ENCODE data around the gene NKX3-2.
A peak's percentile ranks its signal among the peaks of the same experiment; 100 is the strongest.
"Not testable (repeated sequence)": the region's sequence is repeated elsewhere in the genome, so short reads cannot be mapped to it uniquely, and the experiment has no call there.

Gene NKX3-2

GRCh38 chr4:13543839-13544605 lies at the start of gene NKX3-2:
NKX3-2 (minus strand) TSS chr4:13544508; CDS start chr4:13544414, 94 bp downstream.
- DNase-seq = no peak

GRCh38 chr4:13592220-13592619 lies 47.9 kb upstream of the NKX3-2 start:
- DNase-seq = no peak

- no peak for DNase-seq
Observed at GRCh38 chr4:13590766-13591165, 46.5 kb upstream of the NKX3-2 start.

GRCh38 chr4:13588954-13589353 lies 44.6 kb upstream of the NKX3-2 start:
- no peak for DNase-seq

- DNase-seq = no peak
Observed at GRCh38 chr4:13584481-13584880, 40.2 kb upstream of the NKX3-2 start.

GRCh38 chr4:13580036-13580435 lies 35.7 kb upstream of the NKX3-2 start:
- no peak for DNase-seq

- DNase-seq = no peak
Observed at GRCh38 chr4:13577660-13578059, 33.4 kb upstream of the NKX3-2 start.

GRCh38 chr4:13570916-13571315 lies 26.6 kb upstream of the NKX3-2 start:
- DNase-seq = no peak

GRCh38 chr4:13567125-13567524 lies 22.8 kb upstream of the NKX3-2 start:
- no peak for DNase-seq

- no peak for DNase-seq
Observed at GRCh38 chr4:13562876-13563275, 18.6 kb upstream of the NKX3-2 start.

GRCh38 chr4:13561673-13562072 lies 17.4 kb upstream of the NKX3-2 start:
- DNase-seq = no peak

GRCh38 chr4:13560111-13560510 lies 15.8 kb upstream of the NKX3-2 start:
- DNase-seq = not testable (repeated sequence)

GRCh38 chr4:13559413-13559812 lies 15.1 kb upstream of the NKX3-2 start:
- no peak for DNase-seq

GRCh38 chr4:13558881-13559280 lies 14.6 kb upstream of the NKX3-2 start:
- no peak for DNase-seq

- DNase-seq = no peak
Observed at GRCh38 chr4:13555325-13555724, 11.0 kb upstream of the NKX3-2 start.

- no peak for DNase-seq
Observed at GRCh38 chr4:13553081-13553480, 8.8 kb upstream of the NKX3-2 start.

- peak; percentile 82 for DNase-seq
Observed at GRCh38 chr4:13548984-13549546, 4.8 kb upstream of the NKX3-2 start.

- no peak for DNase-seq
Observed at GRCh38 chr4:13548059-13548983, 4.0 kb upstream of the NKX3-2 start.

GRCh38 chr4:13547485-13548041 lies 3.3 kb upstream of the NKX3-2 start:
- no peak for DNase-seq

- DNase-seq = no peak
Observed at GRCh38 chr4:13546941-13547484, 2.7 kb upstream of the NKX3-2 start.

GRCh38 chr4:13546142-13546940 lies 2.0 kb upstream of the NKX3-2 start:
- no peak for DNase-seq

- DNase-seq = no peak
Observed at GRCh38 chr4:13545394-13545808, 1.1 kb upstream of the NKX3-2 start.

All from activated T-cell treated with anti-CD3 and anti-CD28 coated beads for 4 hours (primary cell).